A549 treated with CpdA at 1 μM for 4 hours (cell line): ENCODE results near the gene GTPBP1. TPM values are rescaled to one million over a fixed set of nuclear protein-coding genes. Genes with fewer than 3 reads are reported as not detected.

Source experiments
- total RNA-seq: library from RNA; stranded (reverse); fragments of 200-300 nt; extraction: Qiagen RNA extraction; gene quantifications from 5 replicates; pipeline ENCODE4 v1.2.3, GENCODE V29; 2022; ENCODE audit warnings: low read depth

The GTPBP1 gene
- 8.5 to 12.8 TPM (median 10.0 TPM) in 5 replicates for total RNA-seq

DNA sequence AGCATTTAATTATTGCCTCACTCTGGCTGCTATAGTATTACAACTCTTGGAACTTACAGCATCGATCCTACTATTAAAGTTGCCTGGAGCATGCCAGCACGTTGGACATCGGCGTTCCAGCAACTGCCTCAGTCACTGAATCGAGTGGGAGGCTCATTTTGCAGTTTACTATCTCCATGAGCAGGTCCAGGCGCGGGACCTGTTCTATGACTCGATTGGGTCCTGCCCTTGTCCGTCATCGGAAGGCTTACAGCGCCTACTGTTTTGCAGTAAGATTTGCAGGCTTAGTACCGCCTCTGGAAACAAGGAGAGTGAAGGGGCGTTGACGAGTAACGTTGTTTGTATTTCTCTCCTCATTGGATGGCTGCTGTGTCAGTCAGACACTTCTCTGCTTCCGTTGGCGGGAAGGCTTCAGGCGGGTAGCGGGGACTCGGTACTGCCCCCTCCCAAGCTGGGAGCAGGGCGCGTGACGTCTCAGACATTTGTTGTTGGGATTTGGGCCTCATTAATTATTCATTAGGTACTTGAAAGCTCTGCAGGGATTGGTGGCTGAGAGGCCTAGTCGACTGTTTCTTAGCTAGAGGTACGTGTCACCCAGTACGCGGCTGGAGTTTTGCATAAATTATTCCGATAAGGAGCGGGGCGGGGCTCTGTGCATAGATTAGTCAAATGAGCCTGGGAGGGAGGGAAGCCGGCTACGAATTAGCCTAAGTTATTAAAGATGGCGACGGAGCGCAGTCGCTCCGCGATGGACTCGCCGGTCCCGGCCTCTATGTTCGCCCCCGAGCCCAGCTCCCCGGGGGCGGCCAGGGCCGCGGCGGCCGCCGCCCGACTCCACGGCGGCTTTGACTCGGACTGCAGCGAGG is at the start of gene GTPBP1:
Gene GTPBP1, plus strand, starts transcription at position 710 of the 866 bp plus-strand sequence. Its CDS starts 12 bp downstream, at position 722.

DNA sequence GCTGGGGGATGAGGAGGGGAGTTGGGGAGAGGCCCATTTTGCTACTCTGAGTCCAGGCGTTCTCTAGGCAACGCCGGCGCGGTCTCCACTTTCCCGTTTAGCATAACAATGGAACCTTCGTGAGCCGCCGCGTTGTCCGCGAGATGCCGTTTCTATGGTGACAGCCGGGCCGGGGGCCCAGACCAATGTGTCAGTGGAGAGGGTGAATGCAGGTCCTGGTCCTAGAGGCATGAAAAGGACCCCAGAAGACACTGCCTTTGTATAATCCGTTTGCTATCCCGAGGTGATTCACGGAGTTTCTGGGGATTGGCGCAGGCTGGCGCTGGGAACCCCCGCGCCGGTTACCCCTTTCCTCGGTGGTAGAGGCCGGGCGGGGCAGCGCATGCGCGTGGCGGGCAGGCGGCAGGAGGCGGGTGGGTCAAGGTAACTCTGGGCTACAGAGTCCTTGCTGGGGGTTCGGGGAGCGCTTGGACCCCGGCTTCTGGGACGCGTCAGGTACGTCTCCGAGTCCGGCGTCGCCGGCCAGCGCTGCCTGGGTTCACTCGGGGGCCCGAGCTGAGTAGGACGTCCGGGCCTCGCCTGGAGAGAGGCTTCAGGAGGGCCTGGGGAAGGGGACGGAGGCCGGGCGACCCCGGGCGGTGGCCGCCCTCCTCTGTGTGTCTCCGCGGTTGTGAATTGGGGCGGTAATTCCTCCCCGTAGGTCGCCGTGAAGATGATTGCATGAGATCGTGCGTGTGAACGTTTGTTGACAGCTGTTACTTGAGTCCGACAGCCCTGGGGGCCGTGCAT is 49.3 kb upstream of the GTPBP1 start, which contains the start of the genes CBY1 and FAM227A:
Gene CBY1, plus strand, starts transcription at position 383 of the 789 bp plus-strand sequence. CDS start 11,417 bp downstream, outside the sequence.
Gene FAM227A, minus strand, starts transcription at position 137 of the 789 bp plus-strand sequence. CDS start 6,224 bp downstream, outside the sequence.

DNA sequence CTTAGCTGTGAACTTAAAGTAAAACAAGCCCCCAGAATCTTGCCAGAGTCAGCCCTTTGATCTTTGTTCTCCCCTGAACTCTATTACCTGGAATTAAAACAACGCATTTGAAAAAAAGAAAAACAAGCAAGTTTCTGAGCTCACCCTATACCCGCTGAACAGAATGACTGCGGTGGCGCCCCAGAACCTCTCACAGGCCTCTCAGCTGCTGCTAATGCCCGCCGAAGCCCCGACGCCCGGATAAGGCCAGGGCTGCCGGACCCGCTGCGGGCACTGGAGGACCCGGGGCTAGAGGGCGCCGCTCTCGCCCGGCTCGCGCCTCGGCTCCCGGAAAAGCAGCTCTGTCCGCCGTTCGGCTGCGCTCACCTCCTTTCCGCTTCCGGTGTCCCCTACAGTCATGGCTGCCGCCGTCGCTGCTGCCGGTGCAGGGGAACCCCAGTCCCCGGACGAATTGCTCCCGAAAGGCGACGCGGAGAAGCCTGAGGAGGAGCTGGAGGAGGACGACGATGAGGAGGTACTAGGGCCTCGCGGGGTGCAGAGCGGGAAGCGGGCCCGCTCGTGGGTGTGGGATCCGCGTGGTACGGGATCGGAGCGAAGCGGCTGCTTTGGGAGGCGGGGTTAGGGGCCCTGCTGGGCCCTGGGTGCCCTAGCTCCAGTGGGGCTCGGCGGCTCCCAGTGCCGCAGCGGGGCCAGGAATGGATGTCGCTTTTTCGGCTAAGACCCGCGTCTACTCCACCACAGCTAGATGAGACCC is 24.0 kb upstream of the GTPBP1 start, which contains the start of gene TOMM22:
Gene TOMM22, plus strand, starts transcription at position 376 of the 754 bp plus-strand sequence. Its CDS starts 22 bp downstream, at position 398.

DNA sequence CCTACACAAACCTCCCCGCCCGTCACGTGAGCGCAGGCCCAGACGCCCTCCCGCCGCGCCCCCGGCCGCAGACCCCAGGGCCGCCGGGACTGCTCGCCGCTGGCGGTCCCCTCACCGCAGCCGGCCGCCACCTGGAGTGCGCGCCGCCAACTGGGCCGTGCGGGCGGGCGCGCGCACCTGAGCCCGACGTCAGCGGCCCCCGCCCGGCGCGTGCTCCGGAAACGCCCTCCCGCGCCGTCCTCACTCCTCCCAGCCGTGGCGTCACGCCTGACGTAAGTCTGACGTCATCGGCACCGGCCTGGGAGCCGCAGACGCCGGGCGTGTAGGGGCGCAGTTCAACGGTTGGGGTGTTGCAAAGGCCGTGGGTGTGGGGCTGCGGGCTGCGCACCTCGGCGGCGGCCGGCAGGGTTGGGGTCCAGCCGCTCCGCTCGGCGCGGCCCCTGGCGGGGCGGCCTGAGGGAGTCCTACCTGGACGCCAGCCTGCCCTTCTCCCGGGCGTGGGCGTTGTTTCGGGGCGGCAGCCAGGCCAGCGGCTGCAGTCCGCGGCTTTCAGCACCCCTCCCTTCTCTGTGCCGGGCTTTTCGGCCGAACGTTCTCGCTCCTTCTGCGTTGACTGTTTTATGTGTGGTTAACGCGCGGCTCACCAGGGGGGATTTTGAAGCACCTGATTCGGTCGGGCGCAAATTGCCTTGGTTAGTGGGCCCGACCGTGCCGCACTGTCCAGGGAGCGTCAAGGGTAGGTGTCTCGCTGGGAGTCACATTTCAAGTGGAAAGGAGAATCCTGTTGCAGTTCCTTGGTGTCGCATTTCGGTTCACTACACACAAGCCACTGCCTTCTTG is 4.7 kb upstream of the GTPBP1 start, which contains the start of gene JOSD1:
Gene JOSD1, minus strand, starts transcription at position 155 of the 840 bp plus-strand sequence. CDS start 956 bp downstream, outside the sequence.

DNA sequence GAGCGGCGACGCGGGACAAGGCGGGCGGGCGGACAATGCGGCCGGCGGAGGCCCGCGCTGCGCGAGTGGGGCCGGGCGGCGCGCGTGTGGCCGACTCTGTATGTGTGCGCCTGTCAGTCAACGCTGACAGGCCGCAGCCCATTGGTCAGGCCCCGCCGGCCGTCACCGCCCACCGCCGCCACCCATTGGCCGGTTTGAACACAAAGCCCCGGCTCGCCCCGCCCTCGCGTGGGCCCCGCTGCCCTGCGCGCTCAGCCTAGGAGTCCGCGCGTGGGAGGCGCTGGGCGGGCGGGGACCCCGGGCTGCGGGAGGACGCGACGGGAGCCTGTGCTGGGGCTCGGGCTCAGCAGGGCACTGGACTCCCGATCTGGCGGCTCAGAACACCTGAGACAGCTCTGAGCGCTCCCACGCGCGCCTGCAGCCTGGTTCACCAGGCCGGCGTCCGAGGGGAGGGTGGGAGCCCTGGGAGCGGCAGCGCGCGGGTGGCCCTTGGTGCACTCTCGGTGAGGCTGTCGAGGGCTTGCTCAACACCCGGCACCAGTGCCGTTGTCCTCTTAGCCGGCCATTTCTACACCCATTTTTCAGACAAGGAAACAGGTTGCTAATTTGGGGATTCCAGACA is 50.3 kb downstream of the GTPBP1 start, which contains the start of gene SUN2:
Gene SUN2, minus strand, starts transcription at position 88 of the 622 bp plus-strand sequence. CDS start 3,370 bp downstream, outside the sequence.

Other genes with a start within 250 kb of the GTPBP1 start
- gene KDELR3, start 237.8 kb upstream of the GTPBP1 start, total RNA-seq, result 17.4 to 21.6 TPM (median 19.7 TPM) in 5 replicates
- gene DDX17, start 199.6 kb upstream of the GTPBP1 start, total RNA-seq, result 91.2 to 104 TPM (median 91.2 TPM) in 5 replicates
- 2.9 to 10.9 TPM (median 3.2 TPM) in 5 replicates for gene DMC1, start 135.8 kb upstream of the GTPBP1 start, total RNA-seq
- 0.50 to 1.2 TPM (median 0.89 TPM) in 5 replicates for gene FAM227A, start 49.6 kb upstream of the GTPBP1 start, total RNA-seq
- 13.7 to 17.4 TPM (median 15.3 TPM) in 5 replicates for gene CBY1, start 49.3 kb upstream of the GTPBP1 start, total RNA-seq
- gene TOMM22, start 24.0 kb upstream of the GTPBP1 start, total RNA-seq, result 58.4 to 84.2 TPM (median 73.2 TPM) in 5 replicates
- 25.6 to 32.4 TPM (median 29.8 TPM) in 5 replicates for gene JOSD1, start 5.0 kb upstream of the GTPBP1 start, total RNA-seq
- 26.7 to 37.1 TPM (median 32.3 TPM) in 5 replicates for gene SUN2, start 50.1 kb downstream of the GTPBP1 start, total RNA-seq
- gene DNAL4, start 88.2 kb downstream of the GTPBP1 start, total RNA-seq, result 7.7 to 11.0 TPM (median 10.2 TPM) in 5 replicates
- 11.7 to 16.2 TPM (median 12.7 TPM) in 5 replicates for gene NPTXR, start 138.1 kb downstream of the GTPBP1 start, total RNA-seq
- 31.4 to 35.2 TPM (median 32.6 TPM) in 5 replicates for gene CBX6, start 166.3 kb downstream of the GTPBP1 start, total RNA-seq